Glutamatergic neuron (in vitro differentiated cells): ENCODE results near the gene MPL. TPM values are rescaled to one million over a fixed set of nuclear protein-coding genes. Genes with fewer than 3 reads are reported as not detected.

Experiments used
- DNase-seq: peaks from one replicate; pipeline ENCODE4 v3.0.0; 2022
- H3K27ac Mint-ChIP-seq: one replicate; pipeline ENCODE4 v1.8.0; 2020; ENCODE audit warnings: mild to moderate bottlenecking, mixed read lengths, inconsistent platforms; ENCODE audit not compliant: unreplicated experiment
- H3K27me3 Mint-ChIP-seq: one replicate; pipeline ENCODE4 v1.8.0; 2020; ENCODE audit warnings: mild to moderate bottlenecking, moderate library complexity, mixed read lengths, inconsistent platforms; ENCODE audit not compliant: unreplicated experiment
- H3K36me3 Mint-ChIP-seq: one replicate; pipeline ENCODE4 v1.8.0; 2020; ENCODE audit warnings: mild to moderate bottlenecking, mixed read lengths, inconsistent platforms; ENCODE audit not compliant: unreplicated experiment
- H3K4me1 Mint-ChIP-seq: one replicate; pipeline ENCODE4 v1.8.0; 2020; ENCODE audit warnings: mild to moderate bottlenecking, low read depth, mixed read lengths, inconsistent platforms; ENCODE audit not compliant: unreplicated experiment
- H3K4me3 Mint-ChIP-seq: one replicate; pipeline ENCODE4 v1.8.0; 2020; ENCODE audit warnings: mild to moderate bottlenecking, mixed read lengths, inconsistent platforms; ENCODE audit not compliant: unreplicated experiment
- H3K9me3 Mint-ChIP-seq: one replicate; pipeline ENCODE4 v1.8.0; 2020; ENCODE audit warnings: mild to moderate bottlenecking, moderate library complexity, mixed read lengths, inconsistent platforms; ENCODE audit not compliant: unreplicated experiment
- CTCF ChIP-seq: fragments of 200-600 bp; sonication (generic); IDR thresholded peaks from one replicate; pipeline ENCODE4 v1.5.0; 2021; ENCODE audit not compliant: partially characterized antibody, unreplicated experiment
- total RNA-seq: library from RNA; stranded (reverse); fragmentation: NEBNext Ultra II Directional; extraction: Animal tissue kit (Norgen Biotek cat#: 25700); gene quantifications from one replicate; pipeline ENCODE4 v1.2.1, GENCODE V29; 2021; ENCODE audit not compliant: unreplicated experiment

MPL gene
- total RNA-seq, 1 donor from 2014 or later: not detected

- peaks cover 24% of the 10 kb centered on the region for H3K4me1 Mint-ChIP-seq
- no peak overlapping the region for H3K27ac Mint-ChIP-seq
- no peak for TF ChIP-seq CTCF
- H3K9me3 Mint-ChIP-seq: peaks cover 28% of the 10 kb centered on the region
- H3K27me3 Mint-ChIP-seq: peaks cover 13% of the 10 kb centered on the region
- no peak overlapping the region for H3K4me3 Mint-ChIP-seq
- peaks cover 6% of the 10 kb centered on the region for H3K36me3 Mint-ChIP-seq
- no peak for DNase-seq
Measured at GRCh38 chr1:43314233-43314632, 23.4 kb upstream of the MPL start.

- Mint-ChIP-seq H3K9me3 (peaks cover 23% of the 10 kb centered on the region), H3K27ac (no peak overlapping the region), H3K36me3 (peaks cover 6% of the 10 kb centered on the region), H3K27me3 (peaks cover 17% of the 10 kb centered on the region), H3K4me3 (no peak overlapping the region), H3K4me1 (peaks cover 24% of the 10 kb centered on the region)
- no peak for TF ChIP-seq CTCF
- no peak for DNase-seq
Measured at GRCh38 chr1:43315481-43315880, 22.1 kb upstream of the MPL start.

GRCh38 chr1:43315963-43316737 lies 21.5 kb upstream of the MPL start:
- H3K9me3 Mint-ChIP-seq: peaks cover 22% of the 10 kb centered on the region
- DNase-seq: no peak
- H3K4me3 Mint-ChIP-seq: no peak overlapping the region
- peaks cover 24% of the 10 kb centered on the region for H3K4me1 Mint-ChIP-seq
- no peak for TF ChIP-seq CTCF
- no peaks in the 10 kb centered on the region for H3K36me3 Mint-ChIP-seq
- peak overlapping the region; percentile 64 for H3K27ac Mint-ChIP-seq
- H3K27me3 Mint-ChIP-seq: peaks cover 17% of the 10 kb centered on the region

- peaks cover 22% of the 10 kb centered on the region for H3K9me3 Mint-ChIP-seq
- peak; percentile 15 for TF ChIP-seq CTCF
- no peak for DNase-seq
- H3K4me1 Mint-ChIP-seq: peaks cover 24% of the 10 kb centered on the region
- H3K4me3 Mint-ChIP-seq: peak overlapping the region; percentile 19
- H3K36me3 Mint-ChIP-seq: no peaks in the 10 kb centered on the region
- H3K27ac Mint-ChIP-seq: peak overlapping the region; percentile 98
- peaks cover 17% of the 10 kb centered on the region for H3K27me3 Mint-ChIP-seq
Measured at GRCh38 chr1:43316738-43317520, 20.7 kb upstream of the MPL start.
